HG03565 (cell line): Measurements from ENCODE around the gene CDC42EP3.
A peak's percentile ranks its signal among the peaks of the same experiment; 100 is the strongest.

Source experiments
- ATAC-seq: cut with Tn5 transposase; IDR thresholded peaks from one replicate; pipeline ENCODE4 v1.9.1; 2021; ENCODE audit warnings: mild to moderate bottlenecking, moderate library complexity; ENCODE audit not compliant: unreplicated experiment

Gene CDC42EP3

DNA sequence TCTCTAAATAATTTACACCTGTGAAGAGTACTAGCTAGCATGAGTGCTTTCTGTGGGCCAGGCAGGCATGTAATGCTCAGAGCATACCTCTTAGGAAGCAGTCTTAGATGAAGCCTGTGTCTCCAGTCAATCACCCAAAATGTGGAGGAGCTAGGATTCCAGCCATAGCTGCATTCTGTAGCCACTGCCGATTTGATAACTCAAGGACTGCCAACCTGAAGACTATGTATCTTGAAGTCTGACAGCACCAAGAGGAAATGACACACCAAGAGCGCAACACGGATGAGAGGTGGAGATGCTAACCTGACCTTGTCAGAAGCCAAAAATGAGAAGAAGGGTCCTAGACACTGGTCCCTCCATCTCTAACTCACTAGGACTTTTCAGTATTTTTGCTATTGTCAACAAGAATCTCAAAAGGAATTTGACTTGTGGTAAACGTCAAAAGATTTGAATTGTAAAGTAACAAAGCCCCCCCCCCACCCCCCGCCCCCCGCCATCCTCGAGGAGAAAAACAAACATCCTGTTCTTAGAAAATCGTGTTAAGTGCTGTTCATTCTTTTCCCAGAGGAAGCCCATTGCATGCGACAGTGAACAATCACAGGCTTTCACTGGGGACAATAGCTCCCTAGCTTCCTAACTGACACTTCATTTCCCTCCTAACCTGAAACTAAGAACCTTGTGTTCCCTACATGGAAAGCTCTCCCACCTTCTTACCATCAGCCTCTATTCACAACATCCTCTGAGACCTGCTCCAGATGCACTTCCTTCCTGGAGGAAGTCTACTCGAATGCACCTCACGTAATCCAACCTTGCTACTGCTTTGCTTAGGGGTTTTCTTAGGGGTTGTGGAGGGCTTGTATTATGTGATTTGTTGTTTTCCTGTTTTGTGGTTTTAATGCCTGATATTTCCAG lies 14.7 kb downstream of the CDC42EP3 start:
- ATAC-seq: no peak

GRCh38 chr2:37654932-37655841 lies 16.3 kb downstream of the CDC42EP3 start:
- peak; percentile 70 for ATAC-seq

DNA sequence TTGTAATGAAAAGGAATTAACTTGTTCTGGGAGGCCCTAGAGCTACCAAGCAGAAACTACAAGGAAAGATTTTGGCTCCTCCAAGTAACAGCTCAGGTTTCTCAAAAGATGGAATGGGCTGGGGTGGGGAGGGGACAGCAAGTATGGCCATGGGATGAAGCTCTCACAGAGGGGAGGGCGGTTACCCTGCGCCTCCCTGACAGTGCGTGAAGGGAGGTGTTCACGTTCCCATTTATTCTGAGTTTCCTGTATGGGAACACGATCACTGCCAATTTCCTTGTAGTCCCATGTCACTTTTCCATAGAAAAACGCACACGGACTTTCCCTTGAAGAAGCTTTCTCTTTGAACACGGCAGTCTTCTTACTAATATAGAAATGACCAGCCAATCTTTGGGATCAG lies 17.0 kb downstream of the CDC42EP3 start:
- ATAC-seq: no peak

GRCh38 chr2:37653805-37654378 lies 17.6 kb downstream of the CDC42EP3 start:
- ATAC-seq: peak; percentile 31

GRCh38 chr2:37653093-37653492 lies 18.3 kb downstream of the CDC42EP3 start:
- ATAC-seq: no peak

DNA sequence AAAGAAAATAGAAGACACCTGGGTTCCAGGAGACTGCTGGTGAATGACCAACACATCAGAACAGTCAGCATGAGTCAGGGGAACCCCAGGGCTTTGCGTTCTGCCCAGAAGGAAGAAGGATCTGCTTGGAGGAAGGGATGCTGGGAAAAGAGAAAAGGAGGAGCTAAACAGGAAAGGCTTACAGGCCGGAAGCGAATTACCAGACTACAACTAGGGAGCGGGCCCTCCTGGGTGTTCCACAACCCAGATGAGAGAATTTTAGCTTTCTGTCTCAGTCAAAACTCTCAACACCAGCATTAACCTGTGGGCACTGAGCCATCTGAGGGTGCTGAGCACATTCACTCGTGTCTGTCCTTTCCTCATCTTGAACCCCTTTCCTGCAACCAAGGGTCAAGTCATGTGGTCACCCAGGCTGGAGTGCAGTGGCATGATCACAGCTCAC lies 19.2 kb downstream of the CDC42EP3 start:
- ATAC-seq: no peak

DNA sequence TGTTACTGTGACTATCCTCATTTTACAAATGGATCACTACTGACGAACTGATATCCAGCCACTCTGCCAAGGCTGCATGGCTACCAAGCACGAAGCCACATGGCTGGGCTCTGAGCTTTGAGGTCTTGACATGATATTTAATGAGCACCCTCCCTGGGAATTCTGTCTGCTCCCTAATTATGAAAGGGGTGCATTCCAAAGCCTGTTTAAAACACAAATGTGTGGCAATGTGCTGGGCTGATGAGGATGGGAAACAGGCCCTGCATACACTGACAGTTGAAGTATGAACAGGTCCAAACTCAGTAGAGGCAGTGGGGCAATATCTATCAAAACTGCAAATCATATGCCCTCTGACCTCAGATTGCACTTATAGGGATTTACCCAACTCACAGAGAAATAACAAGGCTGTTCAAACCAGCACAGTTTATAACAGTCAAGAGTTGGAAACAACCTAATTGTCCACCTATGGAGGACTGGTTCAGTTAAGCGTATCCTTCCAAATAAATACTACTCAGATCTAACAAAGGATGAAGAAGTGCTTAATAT lies 20.8 kb downstream of the CDC42EP3 start:
- ATAC-seq: no peak

DNA sequence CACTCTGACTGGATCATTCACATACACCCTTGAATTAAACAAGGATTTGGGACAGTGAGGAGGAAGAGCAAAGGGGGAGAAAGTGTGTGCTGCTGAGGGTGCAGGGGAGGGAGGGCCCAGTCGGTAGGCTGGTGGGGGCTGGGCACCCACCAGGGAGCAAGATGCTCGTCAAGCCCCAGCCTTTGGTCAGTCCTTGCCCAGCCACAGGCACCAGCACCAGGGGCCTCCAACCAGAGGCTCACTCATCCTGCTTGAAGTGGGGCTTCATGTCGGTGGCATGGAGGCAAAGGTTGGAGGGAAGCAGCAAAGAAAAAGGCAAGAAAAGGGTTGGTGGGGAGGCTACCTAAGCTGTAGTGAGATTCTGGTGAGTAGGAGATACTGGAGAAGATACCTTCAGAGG lies 21.9 kb downstream of the CDC42EP3 start:
- no peak for ATAC-seq

DNA sequence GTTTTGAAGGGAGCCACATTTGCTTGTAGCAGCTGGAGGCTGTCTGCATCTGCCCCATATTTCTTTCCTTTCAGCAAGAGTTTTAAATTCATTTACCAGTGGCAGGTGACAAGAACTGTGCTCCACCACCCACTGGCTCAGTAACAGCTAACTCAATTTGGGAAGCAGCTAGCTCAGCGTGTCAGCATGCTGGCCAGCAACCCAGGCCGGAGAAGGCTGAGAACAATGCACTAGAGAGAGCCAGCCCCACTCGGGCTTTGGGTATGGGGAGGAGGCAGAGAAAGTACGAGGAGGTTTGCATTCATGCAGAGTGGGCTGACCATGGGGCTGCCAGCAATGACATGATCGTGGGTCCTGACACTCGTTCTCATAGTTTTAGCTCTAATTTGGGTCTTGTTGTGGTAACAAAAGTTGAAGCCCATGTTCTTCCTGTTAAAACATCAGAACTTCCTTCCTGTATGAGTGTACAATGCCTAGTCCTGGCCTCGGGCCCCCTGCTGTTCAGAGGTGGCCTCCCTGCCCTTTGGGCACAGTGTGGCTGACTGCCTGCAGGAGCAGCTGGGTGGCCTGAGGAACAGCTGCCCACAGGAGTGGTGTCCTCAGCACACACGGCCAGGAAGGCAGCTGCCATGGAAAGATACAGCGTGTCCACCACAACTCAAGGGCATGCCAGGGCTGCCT lies 23.0 kb downstream of the CDC42EP3 start:
- no peak for ATAC-seq

- ATAC-seq: no peak
These were observed 23.5 kb downstream of the CDC42EP3 start for GRCh38 chr2:37647971-37648330.

- ATAC-seq: no peak
These were observed 25.6 kb downstream of the CDC42EP3 start for GRCh38 chr2:37645836-37646235.

DNA sequence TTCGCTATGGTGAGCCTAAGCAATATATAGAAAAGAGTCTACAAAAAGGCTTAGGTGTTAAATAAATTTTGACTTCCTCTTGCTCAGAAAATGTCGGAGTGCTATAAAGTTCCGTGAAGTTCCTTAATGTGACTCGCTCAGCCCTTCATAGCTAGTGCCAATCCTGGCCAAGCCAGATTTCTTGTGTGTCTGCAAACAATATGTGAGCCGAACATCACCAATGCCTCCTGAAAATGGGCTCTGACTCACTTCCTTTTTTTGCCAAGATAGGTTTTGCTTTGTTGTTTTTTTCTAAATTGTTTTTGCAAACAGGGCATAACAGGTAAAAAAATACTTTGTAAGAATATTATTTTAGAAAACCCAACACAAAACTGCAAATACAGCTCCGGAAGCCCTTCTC lies 26.1 kb downstream of the CDC42EP3 start:
- ATAC-seq: no peak

GRCh38 chr2:37644191-37644590 lies 27.3 kb downstream of the CDC42EP3 start:
- no peak for ATAC-seq

- ATAC-seq: no peak
These were observed 27.7 kb downstream of the CDC42EP3 start for GRCh38 chr2:37643730-37644078.

- ATAC-seq: no peak
These were observed 28.3 kb downstream of the CDC42EP3 start for GRCh38 chr2:37642907-37643729.

DNA sequence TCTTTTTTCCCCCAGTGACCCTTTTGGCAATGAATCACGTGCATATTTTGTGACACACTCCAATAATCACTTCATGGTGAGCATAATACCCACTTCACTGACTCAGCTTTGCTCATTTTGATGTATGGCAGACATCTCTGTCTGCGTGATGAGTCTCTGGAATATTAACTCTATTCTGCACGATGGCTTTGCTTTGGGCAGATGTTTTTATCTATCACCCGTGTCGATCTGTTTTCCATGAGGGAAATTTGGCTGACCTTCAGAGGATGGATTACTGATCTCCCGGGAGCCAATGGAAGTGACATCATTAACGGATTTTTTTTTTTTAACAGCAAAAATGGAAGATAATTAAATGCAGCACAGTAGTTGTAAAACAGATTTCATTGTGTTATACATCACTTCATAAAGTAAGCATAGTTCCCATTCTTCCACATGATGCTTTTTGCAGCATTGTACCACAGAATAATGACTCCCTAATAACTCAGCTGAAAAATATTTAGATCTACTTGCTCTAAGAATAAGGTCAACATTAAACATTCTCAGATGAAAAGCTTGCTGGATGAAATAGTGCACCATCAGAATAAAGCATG lies 29.8 kb downstream of the CDC42EP3 start:
- no peak for ATAC-seq

- ATAC-seq: no peak
These were observed 31.8 kb downstream of the CDC42EP3 start for GRCh38 chr2:37639631-37640030.

DNA sequence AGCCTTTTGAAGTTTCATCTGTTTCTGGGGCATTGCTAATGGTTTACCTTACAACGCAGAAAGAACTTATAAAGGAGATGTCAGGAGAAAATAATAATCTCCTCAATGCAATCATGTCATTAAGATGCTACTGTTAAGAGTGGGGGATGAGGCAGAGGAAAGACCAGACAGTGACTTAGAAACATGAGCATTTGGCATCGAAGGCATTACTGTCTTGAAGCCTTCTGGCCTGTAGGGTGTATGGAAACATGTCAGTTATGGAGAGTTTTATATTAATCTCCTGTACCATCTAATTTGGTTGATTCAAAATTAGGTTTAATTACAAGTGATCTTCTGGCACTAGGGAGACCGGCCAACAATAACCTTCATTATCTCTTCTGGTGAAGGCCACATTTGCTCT lies 32.5 kb downstream of the CDC42EP3 start:
- no peak for ATAC-seq

GRCh38 chr2:37637985-37638384 lies 33.5 kb downstream of the CDC42EP3 start:
- no peak for ATAC-seq
